Measurements from ENCODE around the gene SEMA6C. TPM values are rescaled to one million over a fixed set of nuclear protein-coding genes. Genes with fewer than 3 reads are reported as not detected.

SEMA6C gene
- total and polyA plus RNA-seq, 4 donors: 6.3 to 9.8 (median 6.5) TPM

GRCh38 chr1:151144474-151145303 lies 1.7 kb downstream of the SEMA6C start:
- 56 to 68% methylated on average over 7 of the region's 7 CpGs for WGBS, 2 donors
- Histone ChIP-seq H3K27ac (ENCODE audit: low read depth in 1 of 2, low read length in 1 of 2) (peak overlapping the region in 1 of 2 donors; percentile 84), H3K9ac (ENCODE audit: insufficient read depth in 1 of 2, low read length in 2 of 2) (peak overlapping the region in 1 of 2 donors; percentile 47), H3K9me3 (ENCODE audit: control insufficient read depth in 4 of 4, insufficient read depth in 3 of 4, low read length in 3 of 4) (no peaks in the 10 kb centered on the region), H3K27me3 (ENCODE audit: control insufficient read depth in 3 of 3, insufficient read depth in 3 of 3, low read length in 2 of 3) (no peaks in the 10 kb centered on the region), H3K36me3 (ENCODE audit: control insufficient read depth in 4 of 4, insufficient read depth in 4 of 4, low read length in 4 of 4) (peaks cover 0 to 8% (median 3%) of the 10 kb centered on the region in 4 donors), H3K4me1 (ENCODE audit: control insufficient read depth in 5 of 5, insufficient read depth in 5 of 5, low read length in 5 of 5) (peaks cover 7 to 32% (median 12%) of the 10 kb centered on the region in 5 donors), H3K4me3 (no peak overlapping the region)
- TF ChIP-seq CTCF (IDR thresholded peaks at IDR 0.05; ENCODE audit: control extremely low read depth, extremely low read depth): no peak
- ATAC-seq (ENCODE audit: insufficient read depth, low FRiP score) (no peak), DNase-seq (peak in 2 of 3 donors; percentile 35 to 57)

GRCh38 chr1:151143986-151144385 lies 2.4 kb downstream of the SEMA6C start:
- DNase-seq (no peak), ATAC-seq (ENCODE audit: insufficient read depth, low FRiP score) (no peak)
- Histone ChIP-seq H3K9me3 (ENCODE audit: control insufficient read depth in 4 of 4, insufficient read depth in 3 of 4, low read length in 3 of 4) (no peaks in the 10 kb centered on the region), H3K9ac (ENCODE audit: insufficient read depth in 1 of 2, low read length in 2 of 2) (peak overlapping the region in 1 of 2 donors; percentile 39), H3K27me3 (ENCODE audit: control insufficient read depth in 3 of 3, insufficient read depth in 3 of 3, low read length in 2 of 3) (no peaks in the 10 kb centered on the region), H3K4me3 (no peak overlapping the region), H3K36me3 (ENCODE audit: control insufficient read depth in 4 of 4, insufficient read depth in 4 of 4, low read length in 4 of 4) (peaks cover 0 to 8% (median 3%) of the 10 kb centered on the region in 4 donors), H3K4me1 (ENCODE audit: control insufficient read depth in 5 of 5, insufficient read depth in 5 of 5, low read length in 5 of 5) (peaks cover 7 to 32% (median 12%) of the 10 kb centered on the region in 5 donors), H3K27ac (ENCODE audit: low read depth in 1 of 2, low read length in 1 of 2) (peak overlapping the region in 1 of 2 donors; percentile 84)
- WGBS, 2 donors: 65 to 85% methylated on average over 4 to 5 of the region's 5 CpGs
- TF ChIP-seq CTCF (IDR thresholded peaks at IDR 0.05; ENCODE audit: control extremely low read depth, extremely low read depth): no peak

- Histone ChIP-seq H3K9me3 (ENCODE audit: control insufficient read depth in 4 of 4, insufficient read depth in 3 of 4, low read length in 3 of 4) (no peaks in the 10 kb centered on the region), H3K36me3 (ENCODE audit: control insufficient read depth in 4 of 4, insufficient read depth in 4 of 4, low read length in 4 of 4) (peaks cover 0 to 12% (median 5%) of the 10 kb centered on the region in 4 donors), H3K4me1 (ENCODE audit: control insufficient read depth in 5 of 5, insufficient read depth in 5 of 5, low read length in 5 of 5) (peaks cover 7 to 32% (median 12%) of the 10 kb centered on the region in 5 donors), H3K4me3 (no peak overlapping the region), H3K9ac (ENCODE audit: insufficient read depth in 1 of 2, low read length in 2 of 2) (peak overlapping the region in 1 of 2 donors; percentile 30), H3K27me3 (ENCODE audit: control insufficient read depth in 3 of 3, insufficient read depth in 3 of 3, low read length in 2 of 3) (no peaks in the 10 kb centered on the region), H3K27ac (ENCODE audit: low read depth in 1 of 2, low read length in 1 of 2) (peak overlapping the region in 1 of 2 donors; percentile 84)
- TF ChIP-seq CTCF (IDR thresholded peaks at IDR 0.05; ENCODE audit: control extremely low read depth, extremely low read depth): no peak
- WGBS, 2 donors: 68 to 83% methylated on average over 7 of the region's 7 CpGs
- ATAC-seq (ENCODE audit: insufficient read depth, low FRiP score) (no peak), DNase-seq (peak in 1 of 3 donors; percentile 30)
These were observed 3.4 kb downstream of the SEMA6C start for GRCh38 chr1:151143057-151143435.
